Muscle layer of colon (tissue), 2 donors: ENCODE data around the gene GNA12.
"Not testable (repeated sequence)": the region's sequence is repeated elsewhere in the genome, so short reads cannot be mapped to it uniquely, and the experiment has no call there.

Source experiments
- H3K27ac ChIP-seq: one replicate; pipeline ENCODE4 v1.7.0; 2013; ENCODE audit warnings: low read depth, mild to moderate bottlenecking, low read length, moderate library complexity
- H3K27me3 ChIP-seq, 2 donors: one replicate each; pipeline ENCODE4 v1.7.0; 2013; ENCODE audit warnings: low read length in 2 of 2, mild to moderate bottlenecking in 2 of 2; ENCODE audit not compliant: insufficient read depth in 2 of 2, control insufficient read depth in 1 of 2
- H3K36me3 ChIP-seq: one replicate; pipeline ENCODE4 v1.7.0; 2013; ENCODE audit warnings: mild to moderate bottlenecking, low read length; ENCODE audit not compliant: insufficient read depth
- H3K4me1 ChIP-seq: one replicate; pipeline ENCODE4 v1.7.0; 2013; ENCODE audit warnings: mild to moderate bottlenecking, low read length; ENCODE audit not compliant: insufficient read depth
- H3K4me3 ChIP-seq, 2 donors: one replicate each; pipeline ENCODE4 v1.7.0; 2013; ENCODE audit warnings: low read length in 2 of 2, low read depth in 1 of 2, mild to moderate bottlenecking in 1 of 2, moderate library complexity in 1 of 2
- H3K9ac ChIP-seq: one replicate; pipeline ENCODE4 v1.7.0; 2013; ENCODE audit warnings: low read length
- H3K9me3 ChIP-seq: one replicate; pipeline ENCODE4 v1.7.0; 2013; ENCODE audit warnings: mild to moderate bottlenecking, low read length
- donor health status: abdominal sarcoma.
- donor health status: Adenocarcinoma of cecum.

The GNA12 gene

GRCh38 chr7:2726316-2727018, 117.6 kb downstream of the GNA12 start:
- peaks cover 13% of the 10 kb centered on the region for H3K36me3 ChIP-seq
- no peak overlapping the region for H3K27ac ChIP-seq
- no peaks in the 10 kb centered on the region for H3K9me3 ChIP-seq
- H3K9ac ChIP-seq, result no peak overlapping the region
- no peaks in the 10 kb centered on the region for H3K27me3 ChIP-seq
- peaks cover 22% of the 10 kb centered on the region for H3K4me1 ChIP-seq
- H3K4me3 ChIP-seq, result no peak overlapping the region

DNA sequence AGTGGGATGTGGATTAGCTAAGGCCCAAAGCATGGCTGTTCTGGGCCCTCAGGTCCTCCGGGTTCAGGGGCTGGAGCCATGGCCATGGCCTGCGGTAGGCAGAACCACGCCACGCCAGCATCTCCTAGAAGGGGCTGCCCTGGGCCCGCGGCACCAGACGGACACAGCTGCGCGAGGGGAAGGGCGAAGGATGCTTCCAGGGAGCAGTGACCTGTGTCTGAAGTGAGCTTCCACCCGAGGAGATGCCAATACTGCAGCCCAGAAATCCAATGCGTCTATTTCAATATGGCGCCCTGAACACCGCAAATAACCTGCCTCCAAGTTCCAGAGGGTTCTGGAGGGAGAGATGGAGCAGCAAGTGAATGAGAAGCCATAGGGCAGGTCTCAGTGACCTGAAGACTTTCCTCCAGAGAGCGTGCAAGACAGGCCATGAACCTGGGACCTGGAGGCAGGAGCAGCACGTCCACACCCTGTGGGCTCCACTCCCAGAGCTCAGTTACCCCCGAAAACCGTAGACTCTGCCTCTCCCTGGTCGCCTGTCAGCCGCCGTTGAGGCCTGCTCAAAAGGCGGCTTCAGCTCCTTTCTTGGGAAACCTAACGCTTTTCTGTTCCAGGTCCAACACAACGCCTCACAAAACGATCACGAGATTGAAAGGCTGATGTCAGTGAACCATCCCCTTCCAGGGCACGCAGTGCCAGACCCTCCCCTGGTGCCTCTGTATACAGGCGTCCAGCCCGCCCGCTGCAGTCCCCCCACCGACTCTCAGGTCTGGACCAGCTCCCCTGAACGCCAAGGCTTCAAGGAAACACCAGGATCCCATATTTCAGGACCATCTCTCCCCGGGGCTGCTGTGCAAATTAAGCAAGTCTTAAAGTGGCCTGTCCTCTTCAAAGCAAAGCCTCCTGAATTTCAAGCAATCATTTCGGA, 118.7 kb downstream of the GNA12 start:
- H3K36me3 ChIP-seq, result peaks cover 8% of the 10 kb centered on the region
- no peak overlapping the region for H3K9ac ChIP-seq
- no peak overlapping the region for H3K4me3 ChIP-seq
- H3K27ac ChIP-seq, result no peak overlapping the region
- peaks cover 21% of the 10 kb centered on the region for H3K4me1 ChIP-seq
- no peaks in the 10 kb centered on the region for H3K9me3 ChIP-seq
- H3K27me3 ChIP-seq, result no peaks in the 10 kb centered on the region

DNA sequence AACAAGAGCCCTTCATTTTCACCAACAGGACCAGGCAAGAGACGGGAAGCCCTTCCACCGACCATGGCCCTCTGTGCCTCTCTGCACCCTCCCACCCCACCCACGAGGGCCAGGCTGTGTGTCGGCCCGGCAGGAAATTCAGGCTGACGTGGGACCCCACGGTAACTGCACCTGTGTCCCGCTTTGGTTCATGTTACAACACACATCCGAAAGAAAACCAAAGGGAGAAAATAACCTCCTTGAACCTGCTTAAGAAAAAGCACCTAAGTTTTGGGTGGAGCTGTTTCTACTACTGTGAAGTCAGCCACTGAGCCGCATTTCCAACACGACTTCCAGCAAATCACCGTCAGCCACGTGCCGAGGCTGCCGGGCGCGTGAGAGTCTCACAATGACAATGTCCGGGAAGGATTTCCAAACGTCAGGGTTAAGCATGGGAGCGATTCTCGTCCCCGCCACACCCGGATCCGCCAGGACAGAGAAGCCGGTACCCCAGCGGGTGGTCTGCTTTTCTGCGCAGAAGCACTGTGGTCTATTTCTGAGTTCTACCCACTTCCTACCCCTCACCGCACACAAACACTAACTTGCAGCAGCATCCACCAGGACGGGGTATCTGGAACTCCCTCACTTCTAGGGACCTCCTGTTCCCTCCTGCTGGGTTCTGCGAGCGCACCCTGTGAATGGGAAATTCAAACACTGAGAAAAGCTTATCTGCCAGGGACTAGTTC, 119.5 kb downstream of the GNA12 start:
- Histone ChIP-seq H3K4me3 (no peak overlapping the region), H3K9me3 (no peaks in the 10 kb centered on the region), H3K27me3 (no peaks in the 10 kb centered on the region), H3K9ac (no peak overlapping the region), H3K36me3 (peaks cover 11% of the 10 kb centered on the region), H3K27ac (no peak overlapping the region), H3K4me1 (peaks cover 15% of the 10 kb centered on the region)

DNA sequence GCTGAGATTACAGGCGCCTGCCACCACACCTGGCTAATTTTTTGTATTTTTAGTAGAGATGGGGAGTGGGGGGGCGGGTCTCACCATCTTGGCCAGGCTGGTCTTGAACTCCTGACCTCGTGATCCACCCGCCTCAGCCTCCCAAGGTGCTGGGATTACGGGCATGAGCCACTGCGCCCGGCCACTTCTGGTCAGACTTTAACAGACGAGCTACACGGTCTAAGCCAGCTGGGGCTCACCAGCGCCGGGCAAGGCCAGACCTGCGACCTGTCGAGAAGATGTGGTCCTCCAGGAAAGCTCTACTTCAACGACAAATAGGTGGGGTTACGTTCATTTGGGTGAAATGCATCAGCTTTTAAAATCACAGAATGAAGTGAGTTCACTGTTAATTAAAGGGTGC, 120.1 kb downstream of the GNA12 start:
- H3K4me3 ChIP-seq, H3K27me3 ChIP-seq, H3K9ac ChIP-seq, H3K9me3 ChIP-seq, H3K4me1 ChIP-seq, H3K27ac ChIP-seq: not testable (repeated sequence)
- peaks cover 11% of the 10 kb centered on the region for H3K36me3 ChIP-seq

- Histone ChIP-seq H3K4me3 (no peak overlapping the region), H3K27ac (no peak overlapping the region), H3K4me1 (peaks cover 3% of the 10 kb centered on the region), H3K27me3 (no peaks in the 10 kb centered on the region), H3K36me3 (peaks cover 11% of the 10 kb centered on the region), H3K9ac (no peak overlapping the region), H3K9me3 (no peaks in the 10 kb centered on the region)
Observed at GRCh38 chr7:2723138-2723850, 120.8 kb downstream of the GNA12 start.

GRCh38 chr7:2722591-2722990, 121.5 kb downstream of the GNA12 start:
- peaks cover 11% of the 10 kb centered on the region for H3K36me3 ChIP-seq
- no peaks in the 10 kb centered on the region for H3K27me3 ChIP-seq
- H3K9ac ChIP-seq, result no peak overlapping the region
- H3K9me3 ChIP-seq, result no peaks in the 10 kb centered on the region
- peaks cover 7% of the 10 kb centered on the region for H3K4me1 ChIP-seq
- H3K4me3 ChIP-seq, result no peak overlapping the region
- no peak overlapping the region for H3K27ac ChIP-seq

- peaks cover 11% of the 10 kb centered on the region for H3K36me3 ChIP-seq
- no peak overlapping the region for H3K9ac ChIP-seq
- H3K27me3 ChIP-seq, result no peaks in the 10 kb centered on the region
- H3K4me1 ChIP-seq, result peaks cover 14% of the 10 kb centered on the region
- H3K9me3 ChIP-seq, result no peaks in the 10 kb centered on the region
- H3K27ac ChIP-seq, result no peak overlapping the region
- no peak overlapping the region for H3K4me3 ChIP-seq
Observed at GRCh38 chr7:2721842-2722241, 122.3 kb downstream of the GNA12 start.

- peaks cover 3% of the 10 kb centered on the region for H3K36me3 ChIP-seq
- no peaks in the 10 kb centered on the region for H3K9me3 ChIP-seq
- no peaks in the 10 kb centered on the region for H3K27me3 ChIP-seq
- no peak overlapping the region for H3K4me3 ChIP-seq
- H3K9ac ChIP-seq, result no peak overlapping the region
- H3K27ac ChIP-seq, result no peak overlapping the region
- peaks cover 22% of the 10 kb centered on the region for H3K4me1 ChIP-seq
Observed at GRCh38 chr7:2720024-2720423, 124.1 kb downstream of the GNA12 start.

GRCh38 chr7:2719007-2719406, 125.1 kb downstream of the GNA12 start:
- Histone ChIP-seq H3K27ac (no peak overlapping the region), H3K9me3 (no peaks in the 10 kb centered on the region), H3K36me3 (peaks cover 3% of the 10 kb centered on the region), H3K27me3 (no peaks in the 10 kb centered on the region), H3K4me3 (no peak overlapping the region), H3K4me1 (peaks cover 22% of the 10 kb centered on the region), H3K9ac (no peak overlapping the region)

- Histone ChIP-seq H3K36me3 (peaks cover 3% of the 10 kb centered on the region), H3K4me3 (no peak overlapping the region), H3K27ac (peak overlapping the region; percentile 47), H3K9me3 (no peaks in the 10 kb centered on the region), H3K4me1 (peaks cover 22% of the 10 kb centered on the region), H3K27me3 (no peaks in the 10 kb centered on the region), H3K9ac (no peak overlapping the region)
Observed at GRCh38 chr7:2718296-2718965, 125.7 kb downstream of the GNA12 start.
